ENCODE measurements around the gene PPM1H.
A peak's percentile ranks its signal among the peaks of the same experiment; 100 is the strongest.

PPM1H gene

DNA sequence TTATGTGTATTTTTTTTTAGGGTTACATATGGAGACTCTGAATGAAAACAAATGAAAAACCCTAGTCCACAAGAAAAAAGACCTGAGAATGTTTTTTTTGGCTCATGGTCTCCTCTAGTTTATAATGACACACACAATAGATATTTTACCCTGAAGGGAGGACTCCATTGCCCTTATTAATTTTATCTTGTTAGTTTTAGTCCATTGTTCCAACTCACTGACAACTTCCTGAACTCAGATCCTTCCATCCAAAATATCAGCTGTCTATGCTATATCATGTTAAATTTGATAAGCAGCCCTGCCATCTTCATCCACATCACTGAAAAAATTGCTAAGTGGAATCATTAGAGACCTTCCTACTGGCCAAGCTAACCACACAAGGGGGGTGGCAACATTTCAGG is 236.2 kb downstream of the PPM1H start:
- H2AFZ ChIP-seq (ENCODE audit: low read depth, low read length): no peak overlapping the region
- peaks cover 37% of the 10 kb centered on the region for H3K4me1 ChIP-seq (ENCODE audit: low read length)
- no peaks in the 10 kb centered on the region for H3K79me2 ChIP-seq (ENCODE audit: low read length)

GRCh38 chr12:62697893-62698292 is 237.1 kb downstream of the PPM1H start:
- TF ChIP-seq EZH2phosphoT487 (IDR thresholded peaks at IDR 0.05; ENCODE audit: low read depth) (no peak), CTCF (IDR thresholded peaks at IDR 0.05; ENCODE audit: low read depth, low read length) (no peak)

More for the DNA sequence above, 236.2 kb downstream of the PPM1H start:
- Histone ChIP-seq H3K27me3 (ENCODE audit: low read depth, low read length) (no peaks in the 10 kb centered on the region), H3K27ac (ENCODE audit: low read length) (no peak overlapping the region), H3K9me3 (ENCODE audit: insufficient read depth, low read length) (no peaks in the 10 kb centered on the region), H3K9ac (ENCODE audit: low read length) (no peak overlapping the region), H4K20me1 (ENCODE audit: insufficient read depth, low read length) (0 out of 2 replicates have a peak, but pooled peaks cover 2% of the 10 kb centered on the region), H3K36me3 (replicated peaks; ENCODE audit: low read depth, low read length) (no peaks in the 10 kb centered on the region), H3K4me3 (ENCODE audit: low read length) (no peak overlapping the region), H3K4me2 (ENCODE audit: low read length) (no peak overlapping the region)
- TF ChIP-seq CTCF (IDR thresholded peaks at IDR 0.05; ENCODE audit: low read depth, low read length) (no peak), EZH2phosphoT487 (IDR thresholded peaks at IDR 0.05; ENCODE audit: low read depth) (no peak)

DNA sequence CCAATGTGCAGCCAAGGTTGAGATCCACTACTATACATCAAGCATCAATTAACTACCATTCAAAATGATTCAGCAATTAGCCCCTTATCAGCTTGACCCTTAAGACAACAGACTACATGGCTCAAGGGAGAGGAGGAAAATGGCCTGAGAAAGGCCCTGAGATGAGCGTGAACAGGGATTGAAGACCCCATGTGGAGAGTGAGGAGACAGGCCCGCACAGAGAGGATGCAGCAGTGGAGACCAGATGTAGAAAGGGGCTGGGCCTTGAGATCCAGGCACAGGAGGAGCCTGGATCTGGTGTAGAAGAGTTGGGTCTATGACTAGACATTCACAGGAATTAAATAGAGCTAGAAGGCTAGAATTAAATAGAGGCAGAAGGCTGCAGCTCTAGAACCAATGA is 239.3 kb downstream of the PPM1H start:
- TF ChIP-seq EZH2phosphoT487 (IDR thresholded peaks at IDR 0.05; ENCODE audit: low read depth) (no peak), CTCF (IDR thresholded peaks at IDR 0.05; ENCODE audit: low read depth, low read length) (no peak)
- H3K27me3 ChIP-seq (ENCODE audit: low read depth, low read length): no peaks in the 10 kb centered on the region
- 0 out of 2 replicates have a peak, but pooled peaks cover 2% of the 10 kb centered on the region for H4K20me1 ChIP-seq (ENCODE audit: insufficient read depth, low read length)
- peaks cover 34% of the 10 kb centered on the region for H3K4me1 ChIP-seq (ENCODE audit: low read length)
- peak overlapping the region; percentile 69 for H3K4me2 ChIP-seq (ENCODE audit: low read length)
- no peak overlapping the region for H3K9ac ChIP-seq (ENCODE audit: low read length)
- H3K27ac ChIP-seq (ENCODE audit: low read length): no peak overlapping the region
- no peak overlapping the region for H2AFZ ChIP-seq (ENCODE audit: low read depth, low read length)
- no peak overlapping the region for H3K4me3 ChIP-seq (ENCODE audit: low read length)
- H3K9me3 ChIP-seq (ENCODE audit: insufficient read depth, low read length): no peaks in the 10 kb centered on the region
- H3K79me2 ChIP-seq (ENCODE audit: low read length): no peaks in the 10 kb centered on the region
- no peaks in the 10 kb centered on the region for H3K36me3 ChIP-seq (replicated peaks; ENCODE audit: low read depth, low read length)

More at GRCh38 chr12:62697893-62698292, 237.1 kb downstream of the PPM1H start:
- no peak overlapping the region for H3K4me3 ChIP-seq (ENCODE audit: low read length)
- H3K4me2 ChIP-seq (ENCODE audit: low read length): no peak overlapping the region
- H3K27me3 ChIP-seq (ENCODE audit: low read depth, low read length): no peaks in the 10 kb centered on the region
- no peaks in the 10 kb centered on the region for H3K79me2 ChIP-seq (ENCODE audit: low read length)
- H3K9ac ChIP-seq (ENCODE audit: low read length): no peak overlapping the region
- no peaks in the 10 kb centered on the region for H3K36me3 ChIP-seq (replicated peaks; ENCODE audit: low read depth, low read length)
- peaks cover 37% of the 10 kb centered on the region for H3K4me1 ChIP-seq (ENCODE audit: low read length)
- H3K9me3 ChIP-seq (ENCODE audit: insufficient read depth, low read length): no peaks in the 10 kb centered on the region
- no peak overlapping the region for H3K27ac ChIP-seq (ENCODE audit: low read length)
- 0 out of 2 replicates have a peak, but pooled peaks cover 2% of the 10 kb centered on the region for H4K20me1 ChIP-seq (ENCODE audit: insufficient read depth, low read length)
- H2AFZ ChIP-seq (ENCODE audit: low read depth, low read length): no peak overlapping the region

DNA sequence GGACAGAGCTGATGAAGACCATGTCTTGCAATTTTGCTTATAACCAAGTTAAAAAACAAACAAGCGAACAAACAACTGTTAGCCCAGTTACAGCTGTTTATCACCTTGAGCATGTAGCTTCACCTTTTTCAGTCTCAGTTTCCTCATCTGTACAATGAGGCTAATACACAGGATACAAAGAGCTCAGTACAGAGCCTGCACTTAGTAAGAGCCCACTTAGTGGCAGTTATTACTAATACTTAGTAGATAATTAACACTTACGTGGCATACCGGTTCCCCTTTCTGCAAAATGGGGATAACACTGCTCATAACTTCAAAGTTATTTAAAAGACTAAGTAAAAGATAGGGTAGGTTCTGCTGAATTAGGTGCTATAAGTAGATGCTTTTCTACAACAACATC is 240.3 kb downstream of the PPM1H start:
- Histone ChIP-seq H4K20me1 (ENCODE audit: insufficient read depth, low read length) (0 out of 2 replicates have a peak, but pooled peaks cover 2% of the 10 kb centered on the region), H3K4me1 (ENCODE audit: low read length) (peaks cover 25% of the 10 kb centered on the region), H3K4me2 (ENCODE audit: low read length) (peak overlapping the region; percentile 69), H3K9ac (ENCODE audit: low read length) (no peak overlapping the region), H3K4me3 (ENCODE audit: low read length) (peak overlapping the region; percentile 35), H3K27me3 (ENCODE audit: low read depth, low read length) (no peaks in the 10 kb centered on the region), H2AFZ (ENCODE audit: low read depth, low read length) (no peak overlapping the region), H3K27ac (ENCODE audit: low read length) (peak overlapping the region; percentile 55), H3K36me3 (replicated peaks; ENCODE audit: low read depth, low read length) (no peaks in the 10 kb centered on the region), H3K79me2 (ENCODE audit: low read length) (no peaks in the 10 kb centered on the region), H3K9me3 (ENCODE audit: insufficient read depth, low read length) (no peaks in the 10 kb centered on the region)
- TF ChIP-seq CTCF (IDR thresholded peaks at IDR 0.05; ENCODE audit: low read depth, low read length) (no peak), EZH2phosphoT487 (IDR thresholded peaks at IDR 0.05; ENCODE audit: low read depth) (no peak)

Data from OCI-LY3 (cell line).